IPS-20b (cell line): ENCODE data around the gene TRAPPC4.
"Not testable (repeated sequence)": the region's sequence is repeated elsewhere in the genome, so short reads cannot be mapped to it uniquely, and the experiment has no call there.

Experiments used
- H3K27ac ChIP-seq: one replicate; pipeline ENCODE4 v1.5.1; 2013; ENCODE audit warnings: low read length
- H3K27me3 ChIP-seq: 2 replicates; pipeline ENCODE4 v1.6.1; 2013; ENCODE audit warnings: mild to moderate bottlenecking, low read length, inconsistent platforms; ENCODE audit not compliant: insufficient read depth
- H3K36me3 ChIP-seq: 2 replicates; pipeline ENCODE4 v1.6.1; 2013; ENCODE audit warnings: low read depth, mild to moderate bottlenecking, inconsistent platforms, low read length, moderate library complexity; ENCODE audit not compliant: insufficient read depth
- H3K4me1 ChIP-seq: 2 replicates; pipeline ENCODE4 v1.6.1; 2013; ENCODE audit warnings: mild to moderate bottlenecking, control low read depth, inconsistent platforms, low read length, moderate library complexity; ENCODE audit not compliant: insufficient read depth
- H3K4me3 ChIP-seq: 2 replicates; pipeline ENCODE4 v1.5.1; 2013; ENCODE audit warnings: mild to moderate bottlenecking, low read length, inconsistent platforms
- H3K9ac ChIP-seq: 2 replicates; pipeline ENCODE4 v1.6.1; 2013; ENCODE audit warnings: low read depth, mild to moderate bottlenecking, inconsistent platforms, low read length, moderate library complexity
- H3K9me3 ChIP-seq: 2 replicates; pipeline ENCODE4 v1.6.1; 2013; ENCODE audit warnings: mild to moderate bottlenecking, low read depth, low read length, inconsistent platforms; ENCODE audit not compliant: insufficient read depth

The TRAPPC4 gene

DNA sequence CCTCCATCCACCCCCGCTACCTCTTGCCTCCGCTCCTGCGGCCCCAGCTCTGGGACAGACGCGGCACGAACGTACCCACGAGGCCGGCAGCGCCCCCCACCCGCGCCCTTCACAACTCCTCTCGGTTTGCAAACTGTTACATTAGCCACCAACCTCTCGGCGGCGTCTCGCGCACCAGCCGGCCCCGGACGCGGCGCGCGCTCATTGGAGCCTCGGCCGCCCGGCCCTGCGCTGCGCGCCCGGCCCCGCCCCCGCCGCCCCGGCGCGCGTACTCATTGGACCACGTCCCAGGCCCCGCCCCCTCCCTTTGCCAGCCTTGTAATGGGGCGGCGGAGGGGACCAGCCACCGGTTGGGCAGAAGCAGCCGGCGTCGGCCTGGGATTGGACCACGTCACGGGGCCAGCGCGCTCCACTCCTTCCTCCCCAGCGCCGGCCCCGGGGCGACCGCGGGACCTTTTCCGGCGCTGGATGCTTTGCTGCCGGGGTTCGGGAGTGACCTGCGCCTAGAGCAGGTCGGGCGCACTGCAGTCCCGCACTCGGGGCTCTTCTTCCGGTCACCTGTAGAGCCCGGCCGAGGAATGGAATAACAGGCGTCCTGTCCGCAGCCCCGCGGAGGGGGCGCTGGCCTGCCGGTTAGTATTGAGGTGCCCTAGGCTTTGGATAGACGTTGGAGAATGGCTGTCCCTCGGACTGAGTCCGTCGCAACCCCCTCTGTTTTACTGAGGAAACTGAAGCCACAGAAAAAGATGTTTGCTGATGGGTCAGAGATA, 38.6 kb downstream of the TRAPPC4 start, which contains the start of gene HYOU1:
Gene HYOU1 (minus strand): TSS at position 206 of the 770 bp plus-strand sequence. CDS start 1,045 bp downstream, outside the sequence.
- Histone ChIP-seq H3K9ac (peak within 1 kb of the TSS; percentile 98), H3K4me3 (peak within 1 kb of the TSS; percentile 100), H3K4me1 (peaks cover 4% of the 10 kb centered on the region; the same call in 1 of the 2 replicates), H3K36me3 (peaks cover 37% of the 10 kb centered on the region), H3K27ac (peak within 1 kb of the TSS; percentile 83), H3K27me3 (no peaks in the 10 kb centered on the region), H3K9me3 (no peaks in the 10 kb centered on the region)

DNA sequence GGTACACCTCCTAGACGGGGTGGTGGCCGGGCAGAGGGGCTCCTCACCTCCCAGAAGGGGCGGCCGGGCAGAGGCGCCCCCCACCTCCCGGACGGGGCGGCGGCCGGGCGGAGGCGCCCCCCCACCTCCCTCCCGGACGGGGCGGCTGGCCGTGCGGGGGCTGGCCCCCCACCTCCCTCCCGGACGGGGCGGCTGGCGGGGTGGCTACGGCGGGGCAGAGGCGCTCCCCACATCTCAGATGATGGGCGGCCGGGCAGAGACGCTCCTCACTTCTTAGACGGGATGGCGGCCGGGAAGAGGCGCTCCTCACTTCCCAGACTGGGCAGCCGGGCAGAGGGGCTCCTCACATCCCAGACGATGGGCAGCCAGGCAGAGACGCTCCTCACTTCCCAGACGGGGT, 40.6 kb downstream of the TRAPPC4 start:
- not testable (repeated sequence) for H3K27me3 ChIP-seq, H3K27ac ChIP-seq, H3K4me3 ChIP-seq, H3K4me1 ChIP-seq, H3K9ac ChIP-seq, H3K9me3 ChIP-seq
- H3K36me3 ChIP-seq: peaks cover 18% of the 10 kb centered on the region

DNA sequence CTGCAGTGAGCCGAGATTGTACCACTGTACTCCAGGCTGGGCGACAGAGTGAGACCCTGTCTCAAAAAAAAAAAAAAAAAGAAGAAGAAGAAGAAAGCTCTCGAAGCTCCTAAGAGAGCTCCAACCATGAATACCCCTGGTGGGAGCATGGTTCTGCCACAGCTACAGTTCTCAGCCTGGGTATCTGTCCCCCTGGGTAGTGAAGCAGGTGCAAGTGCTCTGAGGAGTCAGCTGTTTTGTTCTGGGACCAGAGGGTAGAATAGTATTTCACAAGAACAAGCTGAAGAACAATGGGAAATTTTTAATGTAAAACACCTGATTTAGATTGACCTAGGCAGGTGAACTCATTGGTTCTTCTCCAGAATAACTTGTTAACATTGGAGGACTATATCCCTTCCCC, 42.7 kb downstream of the TRAPPC4 start:
- Histone ChIP-seq H3K9ac (no peak overlapping the region), H3K27me3 (no peaks in the 10 kb centered on the region), H3K4me1 (no peaks in the 10 kb centered on the region), H3K9me3 (no peaks in the 10 kb centered on the region), H3K36me3 (no peaks in the 10 kb centered on the region), H3K27ac (no peak overlapping the region), H3K4me3 (no peak overlapping the region)

DNA sequence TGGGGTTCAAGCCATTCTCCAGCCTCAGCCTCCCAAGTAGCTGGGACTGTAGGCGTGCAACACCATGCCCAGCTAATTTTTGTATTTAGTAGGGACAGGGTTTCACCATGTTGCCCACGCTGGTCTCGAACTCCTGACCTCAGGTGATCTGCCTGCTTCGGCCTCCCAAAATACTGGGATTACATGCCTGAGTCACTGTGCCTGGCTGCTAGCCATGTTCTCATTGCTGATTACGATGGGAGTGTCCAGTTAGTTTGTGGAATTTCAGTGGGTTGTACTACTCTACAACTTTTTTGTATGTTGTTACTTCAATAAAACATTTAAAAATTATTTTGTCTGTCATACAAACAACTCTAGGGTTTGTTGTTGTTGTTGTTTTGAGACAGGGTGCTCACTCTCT, 44.2 kb downstream of the TRAPPC4 start:
- Histone ChIP-seq H3K4me1 (no peaks in the 10 kb centered on the region), H3K9me3 (no peaks in the 10 kb centered on the region), H3K4me3 (no peak overlapping the region), H3K27me3 (no peaks in the 10 kb centered on the region), H3K36me3 (no peaks in the 10 kb centered on the region), H3K9ac (no peak overlapping the region), H3K27ac (no peak overlapping the region)

DNA sequence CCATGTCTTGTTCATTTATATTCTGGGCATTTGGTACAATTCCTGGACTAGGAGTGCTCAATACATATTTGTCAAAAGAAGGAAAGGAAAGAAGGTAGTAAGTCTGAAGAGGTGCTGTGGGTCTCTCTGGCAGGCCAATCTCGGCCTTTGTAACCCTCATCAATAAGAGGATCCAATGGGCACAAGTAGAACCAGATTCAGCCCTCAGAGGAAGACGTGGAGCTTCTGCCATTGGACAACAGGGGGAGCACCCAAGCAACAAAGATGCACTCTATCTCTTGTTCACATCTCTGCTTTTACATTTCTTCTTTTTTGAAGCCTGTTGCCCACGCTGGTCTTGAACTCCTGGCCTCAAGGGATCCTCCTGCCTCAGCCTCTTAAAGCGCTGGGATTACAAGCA, 46.8 kb downstream of the TRAPPC4 start:
- peaks cover 5% of the 10 kb centered on the region for H3K36me3 ChIP-seq
- no peak overlapping the region for H3K27ac ChIP-seq
- H3K9me3 ChIP-seq: no peaks in the 10 kb centered on the region
- H3K4me1 ChIP-seq: no peaks in the 10 kb centered on the region
- H3K27me3 ChIP-seq: no peaks in the 10 kb centered on the region
- H3K9ac ChIP-seq: no peak overlapping the region
- H3K4me3 ChIP-seq: no peak overlapping the region

DNA sequence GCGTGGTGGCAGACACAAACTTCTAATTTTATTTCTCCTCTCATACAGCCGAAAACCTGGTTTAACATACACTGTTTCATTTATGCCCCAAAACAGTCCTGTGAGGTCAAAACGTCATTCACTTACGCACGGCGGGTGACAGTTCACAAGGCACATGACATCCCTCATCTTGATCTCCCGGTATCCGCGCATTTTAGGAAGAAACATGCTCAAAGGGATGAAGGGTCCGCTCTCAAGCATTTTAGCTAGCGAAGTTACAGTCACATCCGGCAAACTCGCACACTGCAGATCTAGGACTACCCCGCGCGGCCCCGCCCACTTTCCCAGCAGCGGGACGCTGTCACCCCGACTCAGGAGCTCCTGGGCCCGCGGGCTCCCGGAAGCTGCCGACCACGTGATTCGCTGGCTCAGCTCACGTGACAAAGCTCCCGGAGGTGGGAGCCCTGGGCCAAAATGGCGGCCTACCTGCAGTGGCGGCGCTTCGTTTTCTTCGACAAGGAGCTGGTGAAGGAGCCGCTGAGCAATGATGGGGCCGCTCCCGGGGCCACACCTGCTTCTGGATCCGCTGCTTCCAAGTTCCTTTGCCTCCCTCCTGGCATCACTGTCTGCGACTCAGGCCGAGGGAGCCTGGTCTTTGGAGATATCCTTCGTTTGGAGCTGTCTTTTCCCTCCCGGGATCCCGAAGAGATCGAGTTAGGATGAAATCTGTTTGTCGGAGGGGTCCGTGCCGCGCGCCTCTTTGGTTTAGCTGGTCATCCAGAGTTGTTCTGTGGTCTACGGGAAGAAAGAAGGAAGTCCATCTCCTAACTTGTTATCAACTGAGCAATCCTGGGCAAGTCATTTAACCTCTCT, 49.0 kb downstream of the TRAPPC4 start, which contains the start of gene VPS11:
Gene VPS11 (plus strand): TSS at position 448 of the 852 bp plus-strand sequence. CDS start 6 bp downstream, at position 454.
- peak within 1 kb of the TSS; percentile 90 for H3K4me3 ChIP-seq
- H3K27ac ChIP-seq: no peak within 1 kb of the TSS
- H3K36me3 ChIP-seq: peaks cover 23% of the 10 kb centered on the region
- H3K27me3 ChIP-seq: no peaks in the 10 kb centered on the region
- H3K4me1 ChIP-seq: no peaks in the 10 kb centered on the region
- H3K9me3 ChIP-seq: no peaks in the 10 kb centered on the region
- peak within 1 kb of the TSS; percentile 89 for H3K9ac ChIP-seq
